GM10847 (cell line): Measurements from ENCODE around the gene CFAP298.

Source experiments
- POLR2A ChIP-seq: IDR thresholded peaks from 2 replicates; pipeline ENCODE4 v1.6.1; 2011; ENCODE audit not compliant: insufficient read length; ENCODE audit errors: extremely low read depth

The CFAP298 gene

GRCh38 chr21:32574946-32575925, 36.9 kb downstream of the CFAP298 start:
- TF ChIP-seq POLR2A, result no peak

DNA sequence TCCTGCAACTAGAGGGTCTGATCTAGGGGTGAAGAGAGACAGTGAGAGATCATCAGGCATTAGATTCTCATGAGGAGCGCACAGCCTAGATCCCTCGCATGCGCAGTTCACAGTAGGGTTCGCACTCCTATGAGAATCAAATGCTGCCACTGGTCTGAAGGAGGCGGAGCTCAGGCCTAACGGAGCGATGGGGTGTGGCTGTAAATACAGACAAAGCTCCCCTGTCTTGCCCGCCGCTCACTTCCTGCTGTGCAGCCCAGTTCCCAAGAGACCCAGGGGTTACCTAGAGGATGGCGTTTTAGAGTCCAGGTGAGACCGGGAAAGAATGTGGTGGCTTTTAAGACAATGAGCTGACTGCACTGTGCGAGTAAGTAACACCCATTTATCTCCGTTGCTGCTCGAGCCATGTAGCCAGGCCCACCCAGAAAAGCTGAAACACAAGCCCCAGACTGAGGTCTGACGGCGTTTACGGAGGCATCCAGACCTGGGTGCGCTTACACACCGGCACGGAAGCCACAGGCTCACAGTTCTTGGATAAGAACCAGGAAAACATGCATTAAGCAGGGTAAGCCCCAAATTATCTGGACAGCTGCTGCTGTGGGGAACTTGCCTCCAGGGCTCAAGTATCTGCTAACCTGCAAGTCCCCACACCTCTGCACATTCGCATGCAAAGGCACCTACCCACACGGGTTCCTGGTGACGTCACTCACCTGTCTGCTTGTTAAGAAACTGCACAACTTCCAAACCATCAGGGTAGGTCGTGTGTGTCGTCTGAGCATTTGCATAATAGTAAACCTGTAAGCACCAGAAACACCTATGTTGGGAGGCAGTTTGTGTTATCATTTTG, 39.4 kb downstream of the CFAP298 start:
- no peak for TF ChIP-seq POLR2A

GRCh38 chr21:32570456-32570855, 41.7 kb downstream of the CFAP298 start:
- no peak for TF ChIP-seq POLR2A

- no peak for TF ChIP-seq POLR2A
Measured at GRCh38 chr21:32569261-32570230, 42.6 kb downstream of the CFAP298 start.

DNA sequence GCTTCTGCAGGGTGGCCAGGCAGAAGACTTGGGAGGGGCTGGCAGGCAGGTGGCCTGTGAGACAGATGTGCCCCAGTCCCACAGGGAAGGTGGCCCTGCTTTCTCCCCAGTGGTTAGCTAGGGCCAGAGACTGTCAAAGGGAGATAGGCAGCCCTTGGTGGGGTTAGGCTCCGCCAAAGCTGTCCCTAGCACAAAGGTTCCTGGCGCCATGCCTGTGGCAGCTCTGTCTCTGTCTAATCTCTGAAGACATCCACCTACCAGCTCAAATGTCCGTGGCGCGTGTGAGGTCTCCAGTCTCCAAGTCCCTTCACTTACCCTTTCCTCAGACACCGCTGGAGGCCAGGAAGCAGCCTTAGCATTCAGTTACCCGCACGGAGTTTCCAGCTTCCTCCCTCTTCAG, 44.6 kb downstream of the CFAP298 start:
- TF ChIP-seq POLR2A, result no peak

GRCh38 chr21:32566741-32567389, 45.3 kb downstream of the CFAP298 start:
- TF ChIP-seq POLR2A, result no peak

GRCh38 chr21:32565856-32566465, 46.2 kb downstream of the CFAP298 start:
- no peak for TF ChIP-seq POLR2A

DNA sequence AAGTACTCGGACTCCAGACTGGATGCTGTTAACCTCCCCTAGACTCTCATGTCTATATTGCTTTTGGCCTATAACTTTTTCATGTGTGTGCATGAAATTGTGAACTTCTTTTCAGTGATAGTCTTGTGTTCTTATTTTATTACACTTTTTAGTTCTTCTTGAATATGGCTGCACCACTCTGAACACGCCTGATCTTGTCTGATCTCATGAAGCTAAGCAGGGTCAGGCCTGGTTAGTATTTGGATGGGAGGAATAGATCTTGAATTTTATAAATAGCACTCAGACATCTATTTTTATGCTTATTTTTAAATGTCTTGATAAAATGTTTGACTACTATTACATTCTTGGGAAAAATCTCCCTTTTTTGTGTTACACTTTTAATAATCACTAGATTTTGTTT, 49.3 kb downstream of the CFAP298 start:
- no peak for TF ChIP-seq POLR2A

DNA sequence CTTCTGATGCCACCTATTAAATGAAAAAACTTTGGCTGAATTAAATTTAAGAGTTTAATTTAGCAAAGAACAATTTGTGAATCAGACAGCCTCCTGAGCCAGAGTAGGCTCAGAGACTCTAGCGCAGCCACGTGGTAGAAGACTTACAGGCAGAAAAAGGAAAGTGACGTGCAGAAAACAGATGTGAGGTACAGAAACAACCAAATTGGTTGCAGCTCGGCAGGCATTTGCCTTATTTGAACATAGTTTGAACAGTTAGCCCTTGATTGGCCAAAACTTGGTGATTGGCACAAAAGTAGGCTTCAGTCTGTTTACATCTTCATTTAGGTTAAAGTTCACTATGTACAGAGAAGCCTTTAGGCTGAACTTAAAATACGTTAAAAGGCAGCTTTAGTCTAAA, 49.8 kb downstream of the CFAP298 start:
- no peak for TF ChIP-seq POLR2A

GRCh38 chr21:32560896-32561295, 51.3 kb downstream of the CFAP298 start:
- TF ChIP-seq POLR2A, result no peak

GRCh38 chr21:32559006-32559610, 53.1 kb downstream of the CFAP298 start:
- no peak for TF ChIP-seq POLR2A

GRCh38 chr21:32558106-32558505, 54.1 kb downstream of the CFAP298 start:
- no peak for TF ChIP-seq POLR2A

GRCh38 chr21:32554832-32555638, 57.1 kb downstream of the CFAP298 start:
- TF ChIP-seq POLR2A, result no peak
